HEK293 (cell line): ENCODE data around the gene ETHE1.

Experiments used
- GLIS1 ChIP-seq: fragments of 450-650 bp; formaldehyde crosslinking; IDR thresholded peaks from 2 replicates; pipeline ENCODE4 v1.5.1; 2016; ENCODE audit warnings: missing biosample characterization, missing genetic modification characterization
- KLF10 ChIP-seq: fragments of 450-650 bp; IDR thresholded peaks from 2 replicates; pipeline ENCODE4 v1.5.1; 2018; ENCODE audit warnings: missing biosample characterization, mild to moderate bottlenecking, missing genetic modification characterization
- KLF7 ChIP-seq: fragments of 450-650 bp; formaldehyde crosslinking; IDR thresholded peaks from 2 replicates; pipeline ENCODE4 v1.5.1; 2016; ENCODE audit warnings: missing biosample characterization, missing genetic modification characterization, borderline replicate concordance
- KLF8 ChIP-seq: fragments of 450-650 bp; formaldehyde crosslinking; IDR thresholded peaks from 2 replicates; pipeline ENCODE4 v1.5.1; 2016; ENCODE audit warnings: missing biosample characterization, missing genetic modification characterization
- MEIS1 ChIP-seq: sonication (generic); formaldehyde crosslinking; IDR thresholded peaks from 2 replicates; pipeline ENCODE4 v1.8.1; 2022; ENCODE audit warnings: missing genetic modification reagents, mild to moderate bottlenecking, borderline replicate concordance
- SP3 ChIP-seq: fragments of 450-650 bp; formaldehyde crosslinking; IDR thresholded peaks from 2 replicates; pipeline ENCODE4 v1.5.1; 2016; ENCODE audit warnings: missing biosample characterization, missing genetic modification characterization
- YY1 ChIP-seq: fragments of 450-650 bp; formaldehyde crosslinking; IDR thresholded peaks from 2 replicates; pipeline ENCODE4 v1.5.1; 2018; ENCODE audit warnings: missing biosample characterization, missing genetic modification characterization
- YY2 ChIP-seq: fragments of 450-650 bp; formaldehyde crosslinking; IDR thresholded peaks from 2 replicates; pipeline ENCODE4 v1.5.1; 2016; ENCODE audit warnings: missing biosample characterization, missing genetic modification characterization
- ZBTB7A ChIP-seq: fragments of 450-650 bp; formaldehyde crosslinking; IDR thresholded peaks from 2 replicates; pipeline ENCODE4 v1.5.1; 2016; ENCODE audit warnings: low read depth, missing biosample characterization, missing genetic modification characterization
- ZNF324 ChIP-seq: fragments of 450-650 bp; formaldehyde crosslinking; IDR thresholded peaks from 2 replicates; pipeline ENCODE4 v1.5.1; 2016; ENCODE audit warnings: missing biosample characterization, missing genetic modification characterization
- ZNF341 ChIP-seq: fragments of 450-650 bp; formaldehyde crosslinking; IDR thresholded peaks from 2 replicates; pipeline ENCODE4; 2016; ENCODE audit warnings: low read depth, missing biosample characterization, missing genetic modification characterization
- ZNF366 ChIP-seq: fragments of 450-650 bp; formaldehyde crosslinking; conservative IDR thresholded peaks from 2 replicates; pipeline ENCODE4 v1.5.1; 2016; ENCODE audit warnings: missing biosample characterization, missing genetic modification characterization
- ZNF558 ChIP-seq: fragments of 450-650 bp; formaldehyde crosslinking; IDR thresholded peaks from 2 replicates; pipeline ENCODE4 v1.5.1; 2016; ENCODE audit warnings: missing biosample characterization, missing genetic modification characterization
- ZNF600 ChIP-seq: fragments of 450-650 bp; formaldehyde crosslinking; IDR thresholded peaks from 2 replicates; pipeline ENCODE4 v1.5.1; 2016; ENCODE audit warnings: missing biosample characterization, missing genetic modification characterization
- ZXDB ChIP-seq: fragments of 450-650 bp; formaldehyde crosslinking; IDR thresholded peaks from 2 replicates; pipeline ENCODE4 v1.5.1; 2016; ENCODE audit warnings: missing biosample characterization, missing genetic modification characterization
- TF ChIP-seq, protein P1 (sequence below): fragments of 450-650 bp; formaldehyde crosslinking; IDR thresholded peaks from 2 replicates; pipeline ENCODE4 v1.5.1; 2016; ENCODE audit warnings: missing biosample characterization, missing genetic modification characterization
- TF ChIP-seq, protein P2 (sequence below): fragments of 450-650 bp; formaldehyde crosslinking; IDR thresholded peaks from 2 replicates; pipeline ENCODE4 v1.5.1; 2016; ENCODE audit warnings: missing biosample characterization, missing genetic modification characterization
- TF ChIP-seq, protein P3 (sequence below): fragments of 450-650 bp; formaldehyde crosslinking; IDR thresholded peaks from 2 replicates; pipeline ENCODE4 v1.5.1; 2016; ENCODE audit warnings: missing biosample characterization, missing genetic modification characterization, borderline replicate concordance
- TF ChIP-seq, protein P4 (sequence below): fragments of 450-650 bp; formaldehyde crosslinking; conservative IDR thresholded peaks from 2 replicates; pipeline ENCODE4 v1.5.1; 2016; ENCODE audit warnings: low read depth, missing biosample characterization, missing genetic modification characterization
- TF ChIP-seq, protein P5 (sequence below): fragments of 450-650 bp; formaldehyde crosslinking; IDR thresholded peaks from 2 replicates; pipeline ENCODE4 v1.5.1; 2016; ENCODE audit warnings: missing biosample characterization, missing genetic modification characterization
- TF ChIP-seq, protein P6 (sequence below): fragments of 450-650 bp; formaldehyde crosslinking; IDR thresholded peaks from 2 replicates; pipeline ENCODE4 v1.5.1; 2016; ENCODE audit warnings: missing biosample characterization, missing genetic modification characterization

Gene ETHE1

DNA sequence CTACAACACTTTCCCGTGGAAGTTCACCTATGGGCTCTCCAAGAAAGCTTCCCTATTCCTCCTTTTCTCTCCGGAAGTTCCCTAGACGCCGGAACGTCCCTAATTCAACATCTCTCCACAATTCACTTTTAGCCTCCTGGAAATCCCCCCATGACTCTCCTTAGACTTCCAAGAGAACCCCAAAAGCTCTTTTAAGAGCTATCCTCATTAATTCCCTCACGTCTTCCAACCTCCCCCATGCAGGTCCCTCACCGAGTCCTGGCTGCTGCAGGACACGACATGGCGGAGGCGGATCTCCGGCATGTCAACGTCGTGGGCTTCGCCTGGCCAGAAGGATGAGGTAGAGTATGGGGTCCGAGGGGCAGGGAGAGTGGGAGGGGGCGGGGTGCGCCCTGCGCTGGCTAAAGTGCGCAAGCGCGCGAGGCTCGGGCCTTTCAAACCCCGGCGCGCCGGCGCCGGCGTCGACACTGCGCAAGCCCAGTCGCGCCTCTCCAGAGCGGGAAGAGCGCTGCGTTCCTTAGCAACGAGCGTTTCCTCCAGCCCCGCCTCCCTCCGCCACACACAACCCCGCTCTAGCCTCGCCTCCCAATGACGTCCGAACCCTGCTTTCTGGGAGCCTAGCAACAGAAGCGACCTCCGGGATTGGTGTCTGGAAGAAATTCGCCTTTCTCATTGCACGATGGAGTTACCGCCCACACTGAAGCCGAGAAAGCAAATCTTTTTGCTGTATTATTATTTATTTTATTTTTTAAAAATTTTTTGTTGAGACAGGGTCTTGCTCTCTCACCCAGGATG lies 48.4 kb upstream of the ETHE1 start, which contains the start of the genes PINLYP and XRCC1 (continued):
- TF ChIP-seq, protein P1, sequence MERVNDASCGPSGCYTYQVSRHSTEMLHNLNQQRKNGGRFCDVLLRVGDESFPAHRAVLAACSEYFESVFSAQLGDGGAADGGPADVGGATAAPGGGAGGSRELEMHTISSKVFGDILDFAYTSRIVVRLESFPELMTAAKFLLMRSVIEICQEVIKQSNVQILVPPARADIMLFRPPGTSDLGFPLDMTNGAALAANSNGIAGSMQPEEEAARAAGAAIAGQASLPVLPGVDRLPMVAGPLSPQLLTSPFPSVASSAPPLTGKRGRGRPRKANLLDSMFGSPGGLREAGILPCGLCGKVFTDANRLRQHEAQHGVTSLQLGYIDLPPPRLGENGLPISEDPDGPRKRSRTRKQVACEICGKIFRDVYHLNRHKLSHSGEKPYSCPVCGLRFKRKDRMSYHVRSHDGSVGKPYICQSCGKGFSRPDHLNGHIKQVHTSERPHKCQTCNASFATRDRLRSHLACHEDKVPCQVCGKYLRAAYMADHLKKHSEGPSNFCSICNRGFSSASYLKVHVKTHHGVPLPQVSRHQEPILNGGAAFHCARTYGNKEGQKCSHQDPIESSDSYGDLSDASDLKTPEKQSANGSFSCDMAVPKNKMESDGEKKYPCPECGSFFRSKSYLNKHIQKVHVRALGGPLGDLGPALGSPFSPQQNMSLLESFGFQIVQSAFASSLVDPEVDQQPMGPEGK, result peak; percentile 82
- peak; percentile 40; the same call in 1 of the 2 replicates for TF ChIP-seq GLIS1 (tag by site-specific recombination)
- peak; percentile 33; the same call in 1 of the 2 replicates for TF ChIP-seq ZNF558 (tag by site-specific recombination)
- TF ChIP-seq ZNF324, result peak; percentile 38; the same call in 1 of the 2 replicates
- peak; percentile 74 for TF ChIP-seq ZNF600 (tag by site-specific recombination)
- TF ChIP-seq, protein P2, sequence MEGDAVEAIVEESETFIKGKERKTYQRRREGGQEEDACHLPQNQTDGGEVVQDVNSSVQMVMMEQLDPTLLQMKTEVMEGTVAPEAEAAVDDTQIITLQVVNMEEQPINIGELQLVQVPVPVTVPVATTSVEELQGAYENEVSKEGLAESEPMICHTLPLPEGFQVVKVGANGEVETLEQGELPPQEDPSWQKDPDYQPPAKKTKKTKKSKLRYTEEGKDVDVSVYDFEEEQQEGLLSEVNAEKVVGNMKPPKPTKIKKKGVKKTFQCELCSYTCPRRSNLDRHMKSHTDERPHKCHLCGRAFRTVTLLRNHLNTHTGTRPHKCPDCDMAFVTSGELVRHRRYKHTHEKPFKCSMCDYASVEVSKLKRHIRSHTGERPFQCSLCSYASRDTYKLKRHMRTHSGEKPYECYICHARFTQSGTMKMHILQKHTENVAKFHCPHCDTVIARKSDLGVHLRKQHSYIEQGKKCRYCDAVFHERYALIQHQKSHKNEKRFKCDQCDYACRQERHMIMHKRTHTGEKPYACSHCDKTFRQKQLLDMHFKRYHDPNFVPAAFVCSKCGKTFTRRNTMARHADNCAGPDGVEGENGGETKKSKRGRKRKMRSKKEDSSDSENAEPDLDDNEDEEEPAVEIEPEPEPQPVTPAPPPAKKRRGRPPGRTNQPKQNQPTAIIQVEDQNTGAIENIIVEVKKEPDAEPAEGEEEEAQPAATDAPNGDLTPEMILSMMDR (tag by site-specific recombination), result 0 out of 2 replicates have a peak, but pooled peaks have one; percentile 27
- TF ChIP-seq KLF8, result peak; percentile 24; the same call in 1 of the 2 replicates
- peak; percentile 75 for TF ChIP-seq ZNF366 (tag by site-specific recombination)
- TF ChIP-seq, protein P3, sequence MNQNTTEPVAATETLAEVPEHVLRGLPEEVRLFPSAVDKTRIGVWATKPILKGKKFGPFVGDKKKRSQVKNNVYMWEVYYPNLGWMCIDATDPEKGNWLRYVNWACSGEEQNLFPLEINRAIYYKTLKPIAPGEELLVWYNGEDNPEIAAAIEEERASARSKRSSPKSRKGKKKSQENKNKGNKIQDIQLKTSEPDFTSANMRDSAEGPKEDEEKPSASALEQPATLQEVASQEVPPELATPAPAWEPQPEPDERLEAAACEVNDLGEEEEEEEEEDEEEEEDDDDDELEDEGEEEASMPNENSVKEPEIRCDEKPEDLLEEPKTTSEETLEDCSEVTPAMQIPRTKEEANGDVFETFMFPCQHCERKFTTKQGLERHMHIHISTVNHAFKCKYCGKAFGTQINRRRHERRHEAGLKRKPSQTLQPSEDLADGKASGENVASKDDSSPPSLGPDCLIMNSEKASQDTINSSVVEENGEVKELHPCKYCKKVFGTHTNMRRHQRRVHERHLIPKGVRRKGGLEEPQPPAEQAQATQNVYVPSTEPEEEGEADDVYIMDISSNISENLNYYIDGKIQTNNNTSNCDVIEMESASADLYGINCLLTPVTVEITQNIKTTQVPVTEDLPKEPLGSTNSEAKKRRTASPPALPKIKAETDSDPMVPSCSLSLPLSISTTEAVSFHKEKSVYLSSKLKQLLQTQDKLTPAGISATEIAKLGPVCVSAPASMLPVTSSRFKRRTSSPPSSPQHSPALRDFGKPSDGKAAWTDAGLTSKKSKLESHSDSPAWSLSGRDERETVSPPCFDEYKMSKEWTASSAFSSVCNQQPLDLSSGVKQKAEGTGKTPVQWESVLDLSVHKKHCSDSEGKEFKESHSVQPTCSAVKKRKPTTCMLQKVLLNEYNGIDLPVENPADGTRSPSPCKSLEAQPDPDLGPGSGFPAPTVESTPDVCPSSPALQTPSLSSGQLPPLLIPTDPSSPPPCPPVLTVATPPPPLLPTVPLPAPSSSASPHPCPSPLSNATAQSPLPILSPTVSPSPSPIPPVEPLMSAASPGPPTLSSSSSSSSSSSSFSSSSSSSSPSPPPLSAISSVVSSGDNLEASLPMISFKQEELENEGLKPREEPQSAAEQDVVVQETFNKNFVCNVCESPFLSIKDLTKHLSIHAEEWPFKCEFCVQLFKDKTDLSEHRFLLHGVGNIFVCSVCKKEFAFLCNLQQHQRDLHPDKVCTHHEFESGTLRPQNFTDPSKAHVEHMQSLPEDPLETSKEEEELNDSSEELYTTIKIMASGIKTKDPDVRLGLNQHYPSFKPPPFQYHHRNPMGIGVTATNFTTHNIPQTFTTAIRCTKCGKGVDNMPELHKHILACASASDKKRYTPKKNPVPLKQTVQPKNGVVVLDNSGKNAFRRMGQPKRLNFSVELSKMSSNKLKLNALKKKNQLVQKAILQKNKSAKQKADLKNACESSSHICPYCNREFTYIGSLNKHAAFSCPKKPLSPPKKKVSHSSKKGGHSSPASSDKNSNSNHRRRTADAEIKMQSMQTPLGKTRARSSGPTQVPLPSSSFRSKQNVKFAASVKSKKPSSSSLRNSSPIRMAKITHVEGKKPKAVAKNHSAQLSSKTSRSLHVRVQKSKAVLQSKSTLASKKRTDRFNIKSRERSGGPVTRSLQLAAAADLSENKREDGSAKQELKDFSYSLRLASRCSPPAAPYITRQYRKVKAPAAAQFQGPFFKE (tag by site-specific recombination), result no peak
- TF ChIP-seq KLF7, result 0 out of 2 replicates have a peak, but pooled peaks have one; percentile 59
- no peak for TF ChIP-seq MEIS1 (CRISPR knock-in tag)
- peak; percentile 71 for TF ChIP-seq ZXDB
- TF ChIP-seq, protein P4, sequence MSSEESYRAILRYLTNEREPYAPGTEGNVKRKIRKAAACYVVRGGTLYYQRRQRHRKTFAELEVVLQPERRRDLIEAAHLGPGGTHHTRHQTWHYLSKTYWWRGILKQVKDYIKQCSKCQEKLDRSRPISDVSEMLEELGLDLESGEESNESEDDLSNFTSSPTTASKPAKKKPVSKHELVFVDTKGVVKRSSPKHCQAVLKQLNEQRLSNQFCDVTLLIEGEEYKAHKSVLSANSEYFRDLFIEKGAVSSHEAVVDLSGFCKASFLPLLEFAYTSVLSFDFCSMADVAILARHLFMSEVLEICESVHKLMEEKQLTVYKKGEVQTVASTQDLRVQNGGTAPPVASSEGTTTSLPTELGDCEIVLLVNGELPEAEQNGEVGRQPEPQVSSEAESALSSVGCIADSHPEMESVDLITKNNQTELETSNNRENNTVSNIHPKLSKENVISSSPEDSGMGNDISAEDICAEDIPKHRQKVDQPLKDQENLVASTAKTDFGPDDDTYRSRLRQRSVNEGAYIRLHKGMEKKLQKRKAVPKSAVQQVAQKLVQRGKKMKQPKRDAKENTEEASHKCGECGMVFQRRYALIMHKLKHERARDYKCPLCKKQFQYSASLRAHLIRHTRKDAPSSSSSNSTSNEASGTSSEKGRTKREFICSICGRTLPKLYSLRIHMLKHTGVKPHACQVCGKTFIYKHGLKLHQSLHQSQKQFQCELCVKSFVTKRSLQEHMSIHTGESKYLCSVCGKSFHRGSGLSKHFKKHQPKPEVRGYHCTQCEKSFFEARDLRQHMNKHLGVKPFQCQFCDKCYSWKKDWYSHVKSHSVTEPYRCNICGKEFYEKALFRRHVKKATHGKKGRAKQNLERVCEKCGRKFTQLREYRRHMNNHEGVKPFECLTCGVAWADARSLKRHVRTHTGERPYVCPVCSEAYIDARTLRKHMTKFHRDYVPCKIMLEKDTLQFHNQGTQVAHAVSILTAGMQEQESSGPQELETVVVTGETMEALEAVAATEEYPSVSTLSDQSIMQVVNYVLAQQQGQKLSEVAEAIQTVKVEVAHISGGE (tag by site-specific recombination), result peak; percentile 73
- TF ChIP-seq YY1, result peak; percentile 71
- TF ChIP-seq SP3 (tag by site-specific recombination), result peak; percentile 69
- TF ChIP-seq ZBTB7A (tag by site-specific recombination), result peak; percentile 62; the same call in 1 of the 2 replicates
- TF ChIP-seq, protein P5, sequence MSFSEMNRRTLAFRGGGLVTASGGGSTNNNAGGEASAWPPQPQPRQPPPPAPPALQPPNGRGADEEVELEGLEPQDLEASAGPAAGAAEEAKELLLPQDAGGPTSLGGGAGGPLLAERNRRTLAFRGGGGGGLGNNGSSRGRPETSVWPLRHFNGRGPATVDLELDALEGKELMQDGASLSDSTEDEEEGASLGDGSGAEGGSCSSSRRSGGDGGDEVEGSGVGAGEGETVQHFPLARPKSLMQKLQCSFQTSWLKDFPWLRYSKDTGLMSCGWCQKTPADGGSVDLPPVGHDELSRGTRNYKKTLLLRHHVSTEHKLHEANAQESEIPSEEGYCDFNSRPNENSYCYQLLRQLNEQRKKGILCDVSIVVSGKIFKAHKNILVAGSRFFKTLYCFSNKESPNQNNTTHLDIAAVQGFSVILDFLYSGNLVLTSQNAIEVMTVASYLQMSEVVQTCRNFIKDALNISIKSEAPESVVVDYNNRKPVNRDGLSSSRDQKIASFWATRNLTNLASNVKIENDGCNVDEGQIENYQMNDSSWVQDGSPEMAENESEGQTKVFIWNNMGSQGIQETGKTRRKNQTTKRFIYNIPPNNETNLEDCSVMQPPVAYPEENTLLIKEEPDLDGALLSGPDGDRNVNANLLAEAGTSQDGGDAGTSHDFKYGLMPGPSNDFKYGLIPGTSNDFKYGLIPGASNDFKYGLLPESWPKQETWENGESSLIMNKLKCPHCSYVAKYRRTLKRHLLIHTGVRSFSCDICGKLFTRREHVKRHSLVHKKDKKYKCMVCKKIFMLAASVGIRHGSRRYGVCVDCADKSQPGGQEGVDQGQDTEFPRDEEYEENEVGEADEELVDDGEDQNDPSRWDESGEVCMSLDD (tag by site-specific recombination), result peak; percentile 94
- TF ChIP-seq ZNF341, result peak; percentile 100
- TF ChIP-seq, protein P6, sequence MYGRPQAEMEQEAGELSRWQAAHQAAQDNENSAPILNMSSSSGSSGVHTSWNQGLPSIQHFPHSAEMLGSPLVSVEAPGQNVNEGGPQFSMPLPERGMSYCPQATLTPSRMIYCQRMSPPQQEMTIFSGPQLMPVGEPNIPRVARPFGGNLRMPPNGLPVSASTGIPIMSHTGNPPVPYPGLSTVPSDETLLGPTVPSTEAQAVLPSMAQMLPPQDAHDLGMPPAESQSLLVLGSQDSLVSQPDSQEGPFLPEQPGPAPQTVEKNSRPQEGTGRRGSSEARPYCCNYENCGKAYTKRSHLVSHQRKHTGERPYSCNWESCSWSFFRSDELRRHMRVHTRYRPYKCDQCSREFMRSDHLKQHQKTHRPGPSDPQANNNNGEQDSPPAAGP (tag by site-specific recombination), result peak; percentile 70; the same call in 1 of the 2 replicates
- TF ChIP-seq YY2 (tag by site-specific recombination), result peak; percentile 82
- TF ChIP-seq KLF10 (tag by site-specific recombination), result peak; percentile 98
